Measurements from ENCODE around the gene ATXN7.

The ATXN7 gene

DNA sequence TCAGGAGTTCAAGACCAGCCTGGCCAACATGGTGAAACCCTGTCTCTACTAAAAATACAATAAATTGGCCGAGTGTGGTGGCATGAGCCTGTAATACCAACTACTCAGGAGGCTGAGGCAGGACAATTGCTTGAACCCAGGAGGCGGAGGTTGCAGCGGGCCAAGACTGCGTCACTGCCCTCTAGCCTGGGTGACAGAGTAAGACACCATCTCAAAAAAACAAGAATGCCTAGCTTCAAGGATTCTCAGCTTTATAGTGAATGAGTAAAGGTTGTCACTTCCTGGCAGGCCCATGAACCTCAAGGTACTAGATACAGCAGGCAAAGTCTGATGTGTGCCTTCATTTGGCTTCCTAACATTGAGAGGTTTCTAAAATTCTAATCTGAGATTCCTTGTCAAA lies 14.5 kb upstream of the ATXN7 start:
- no peak for DNase-seq (ENCODE audit: low read depth in 1 of 2, low spot score in 1 of 2)
- in situ Hi-C loops (cut with HindIII; ENCODE audit: low pct_unique_long_range_greater_than_20kb, low sequenced_read_pairs) = no loop called here
- no peak for TF ChIP-seq JUND (IDR thresholded peaks at IDR 0.05; ENCODE audit: low read depth)

GRCh38 chr3:63851287-63851686 lies 12.4 kb upstream of the ATXN7 start:
- no peak for DNase-seq (ENCODE audit: low read depth in 1 of 2, low spot score in 1 of 2)
- no peak for TF ChIP-seq JUND (IDR thresholded peaks at IDR 0.05; ENCODE audit: low read depth)
- in situ Hi-C loops (cut with HindIII; ENCODE audit: low pct_unique_long_range_greater_than_20kb, low sequenced_read_pairs) = no loop called here

- no peak for DNase-seq (ENCODE audit: low read depth in 1 of 2, low spot score in 1 of 2)
- in situ Hi-C loops (cut with HindIII; ENCODE audit: low pct_unique_long_range_greater_than_20kb, low sequenced_read_pairs) = no loop called here
- TF ChIP-seq JUND (IDR thresholded peaks at IDR 0.05; ENCODE audit: low read depth) = no peak
Measured at GRCh38 chr3:63853106-63853505, 10.6 kb upstream of the ATXN7 start.

DNA sequence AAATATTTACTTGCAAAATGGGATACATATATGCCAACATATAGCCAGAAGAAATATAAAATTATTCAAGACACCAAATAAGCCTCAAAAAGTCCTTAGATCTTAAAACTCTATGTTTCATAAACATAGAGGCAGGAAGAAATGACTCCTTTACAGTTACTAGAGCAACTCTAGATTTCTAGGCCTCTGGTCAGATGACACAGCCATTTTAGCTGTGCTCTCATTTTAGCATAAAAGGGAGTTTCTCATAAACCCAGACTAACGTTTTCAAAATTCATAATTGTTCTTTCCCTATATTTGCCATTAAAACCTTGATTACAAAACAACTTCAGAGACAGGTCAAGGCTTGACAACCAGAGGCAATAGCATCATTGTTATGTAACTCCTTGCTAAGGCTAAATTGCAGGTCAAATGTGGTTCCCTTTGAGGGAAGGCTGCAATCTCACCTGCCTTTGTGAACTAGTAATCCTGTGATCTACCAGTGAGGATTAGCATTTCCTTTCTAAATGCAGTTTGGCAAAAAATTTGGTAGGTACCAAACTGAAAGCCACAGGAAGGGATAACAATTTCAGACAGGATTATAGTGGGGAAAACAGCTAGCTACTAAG lies 8.2 kb upstream of the ATXN7 start:
- no peak for DNase-seq (ENCODE audit: low read depth in 1 of 2, low spot score in 1 of 2)
- in situ Hi-C loops (cut with HindIII; ENCODE audit: low pct_unique_long_range_greater_than_20kb, low sequenced_read_pairs) = no loop called here
- TF ChIP-seq JUND (IDR thresholded peaks at IDR 0.05; ENCODE audit: low read depth) = no peak

DNA sequence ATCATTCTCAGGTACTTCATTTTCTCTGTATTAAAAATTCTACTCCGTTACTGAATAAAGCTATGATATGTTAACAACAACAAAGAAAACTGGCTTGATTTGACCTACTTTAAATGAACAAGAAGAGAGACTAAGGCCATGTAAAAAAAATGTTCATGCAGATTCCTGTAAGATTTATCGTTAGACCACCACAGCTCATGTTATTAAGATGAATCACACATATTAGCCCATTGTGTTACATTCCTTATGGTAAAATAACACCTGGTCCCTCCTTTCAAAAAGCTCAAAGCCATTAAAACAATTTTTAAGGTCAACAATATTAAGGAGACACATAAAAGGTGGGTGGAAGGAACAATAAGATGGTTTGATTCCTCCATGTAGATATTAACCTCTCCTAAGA lies 6.4 kb upstream of the ATXN7 start:
- in situ Hi-C loops (cut with HindIII; ENCODE audit: low pct_unique_long_range_greater_than_20kb, low sequenced_read_pairs) = no loop called here
- TF ChIP-seq JUND (IDR thresholded peaks at IDR 0.05; ENCODE audit: low read depth) = no peak
- DNase-seq (ENCODE audit: low read depth in 1 of 2, low spot score in 1 of 2) = no peak

DNA sequence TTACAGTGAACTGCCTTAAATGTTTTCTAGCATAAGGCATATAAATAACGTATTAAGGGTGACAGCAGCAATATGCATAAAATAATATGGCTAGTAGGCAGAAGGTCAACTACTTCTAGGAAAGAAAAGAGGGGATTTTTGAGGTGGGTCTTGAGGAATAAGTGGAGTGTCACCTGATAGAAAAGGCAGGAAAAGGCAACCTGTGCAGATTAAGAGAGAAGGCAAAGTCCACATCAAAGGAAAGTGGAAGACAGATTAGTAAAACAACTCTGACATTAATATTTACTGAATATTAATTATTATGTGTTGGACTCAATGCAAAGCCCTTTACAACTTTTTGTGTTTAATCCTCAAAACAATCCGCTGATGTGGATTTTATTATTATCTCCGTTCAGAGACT lies 2.9 kb upstream of the ATXN7 start:
- no peak for DNase-seq (ENCODE audit: low read depth in 1 of 2, low spot score in 1 of 2)
- no peak for TF ChIP-seq JUND (IDR thresholded peaks at IDR 0.05; ENCODE audit: low read depth)
- in situ Hi-C loops (cut with HindIII; ENCODE audit: low pct_unique_long_range_greater_than_20kb, low sequenced_read_pairs) = no loop called here

- DNase-seq (ENCODE audit: low read depth in 1 of 2, low spot score in 1 of 2) = no peak
- in situ Hi-C loops (cut with HindIII; ENCODE audit: low pct_unique_long_range_greater_than_20kb, low sequenced_read_pairs) = no loop called here
- TF ChIP-seq JUND (IDR thresholded peaks at IDR 0.05; ENCODE audit: low read depth) = no peak
Measured at GRCh38 chr3:63861306-63861705, 2.4 kb upstream of the ATXN7 start.

DNA sequence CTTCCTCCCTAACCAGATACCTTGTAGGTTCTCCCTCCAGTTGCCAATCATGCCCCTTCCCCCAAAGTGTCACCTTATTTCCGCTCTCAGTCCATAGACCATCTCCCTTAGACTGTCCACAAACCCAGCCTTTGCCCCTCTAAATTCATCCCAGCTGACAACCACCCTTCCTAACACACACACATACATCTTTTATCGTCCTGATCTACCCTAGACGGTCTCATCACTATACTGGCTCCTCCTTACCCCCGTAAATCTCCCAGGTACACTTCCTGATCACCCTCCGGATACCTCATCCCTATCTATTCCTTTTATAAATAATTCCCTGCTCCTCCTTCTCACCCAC lies 890 bp upstream of the ATXN7 start:
- DNase-seq (ENCODE audit: low read depth in 1 of 2, low spot score in 1 of 2) = no peak
- in situ Hi-C loops (cut with HindIII; ENCODE audit: low pct_unique_long_range_greater_than_20kb, low sequenced_read_pairs) = no loop called here
- no peak for TF ChIP-seq JUND (IDR thresholded peaks at IDR 0.05; ENCODE audit: low read depth)

- in situ Hi-C loops (cut with HindIII; ENCODE audit: low pct_unique_long_range_greater_than_20kb, low sequenced_read_pairs) = no loop called here
- DNase-seq (ENCODE audit: low read depth in 1 of 2, low spot score in 1 of 2) = peak; percentile 35 to 51
- no peak for TF ChIP-seq JUND (IDR thresholded peaks at IDR 0.05; ENCODE audit: low read depth)
Measured at GRCh38 chr3:63864008-63864964, 619 bp downstream of the ATXN7 start.

- no peak for DNase-seq (ENCODE audit: low read depth in 1 of 2, low spot score in 1 of 2)
- in situ Hi-C loops (cut with HindIII; ENCODE audit: low pct_unique_long_range_greater_than_20kb, low sequenced_read_pairs) = no loop called here
- no peak for TF ChIP-seq JUND (IDR thresholded peaks at IDR 0.05; ENCODE audit: low read depth)
Measured at GRCh38 chr3:63864965-63865327, 1.3 kb downstream of the ATXN7 start.

GRCh38 chr3:63867225-63867624 lies 3.6 kb downstream of the ATXN7 start:
- in situ Hi-C loops (cut with HindIII; ENCODE audit: low pct_unique_long_range_greater_than_20kb, low sequenced_read_pairs) = no loop called here
- no peak for TF ChIP-seq JUND (IDR thresholded peaks at IDR 0.05; ENCODE audit: low read depth)
- no peak for DNase-seq (ENCODE audit: low read depth in 1 of 2, low spot score in 1 of 2)

DNA sequence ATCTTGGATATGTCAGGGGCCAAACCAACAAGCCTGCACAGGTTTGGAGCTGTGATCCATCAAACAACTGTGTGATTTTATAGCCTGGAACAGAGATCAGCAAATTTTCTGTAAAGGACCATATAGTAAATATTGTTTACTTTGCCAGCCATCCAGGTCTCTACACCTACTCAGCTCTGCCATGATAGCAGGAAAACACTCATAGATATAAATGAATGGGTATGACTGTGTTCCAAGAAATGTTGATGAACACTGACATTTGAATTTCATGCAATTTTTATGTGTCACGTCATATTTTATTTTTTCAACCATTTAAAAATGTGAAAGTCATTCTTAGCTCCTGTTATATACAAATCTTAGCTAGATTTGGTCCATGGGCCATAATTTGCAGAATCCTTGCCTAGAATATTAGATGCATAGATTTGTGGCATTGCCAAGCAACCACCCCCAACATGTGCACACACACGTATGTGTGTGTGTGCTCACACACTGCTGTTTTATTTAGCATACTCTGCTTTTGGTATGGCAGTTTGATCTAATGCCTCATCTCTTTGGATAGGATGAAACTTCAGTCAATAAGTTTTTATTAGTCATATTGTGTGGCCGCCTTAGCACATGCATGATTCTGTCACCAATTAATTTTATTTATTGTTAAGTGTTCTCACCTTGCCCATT lies 6.4 kb downstream of the ATXN7 start:
- in situ Hi-C loops (cut with HindIII; ENCODE audit: low pct_unique_long_range_greater_than_20kb, low sequenced_read_pairs) = no loop called here
- no peak for DNase-seq (ENCODE audit: low read depth in 1 of 2, low spot score in 1 of 2)
- no peak for TF ChIP-seq JUND (IDR thresholded peaks at IDR 0.05; ENCODE audit: low read depth)

DNA sequence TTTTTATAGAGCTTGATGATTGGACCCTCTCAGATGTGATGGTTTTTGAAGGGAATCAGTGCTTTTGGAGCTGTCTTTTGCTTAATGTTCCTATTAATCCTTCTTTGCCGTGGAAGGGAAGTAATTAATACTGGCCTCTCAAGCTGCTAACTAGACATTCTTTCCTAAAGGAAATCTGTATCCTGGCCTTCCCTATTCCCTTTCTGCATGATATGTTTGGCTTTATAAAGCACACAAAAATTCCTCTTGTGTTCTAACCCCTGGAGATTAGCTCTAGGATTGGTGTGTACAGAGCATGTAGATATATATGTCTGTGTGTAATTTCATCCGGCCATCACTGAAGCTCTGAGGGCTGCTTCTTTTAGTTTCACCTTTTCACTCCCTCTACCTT lies 6.9 kb downstream of the ATXN7 start:
- in situ Hi-C loops (cut with HindIII; ENCODE audit: low pct_unique_long_range_greater_than_20kb, low sequenced_read_pairs) = no loop called here
- no peak for DNase-seq (ENCODE audit: low read depth in 1 of 2, low spot score in 1 of 2)
- TF ChIP-seq JUND (IDR thresholded peaks at IDR 0.05; ENCODE audit: low read depth) = no peak
